Caco-2 (cell line): ENCODE data around the gene SFTA2. TPM values are rescaled to one million over a fixed set of nuclear protein-coding genes. Genes with fewer than 3 reads are reported as not detected.

Experiments used
- BruUV-seq: library from RNA; stranded (reverse); fragments of 400-500 nt; replicated peaks from 2 replicates; lab custom pipeline; 2021; lab: Mats Ljungman, UMichigan
- CTCF ChIA-PET: fragments of 300-600 bp; sonication (Branson Sonifier 250); formaldehyde crosslinking; loops from one replicate; lab custom pipeline; 2022; ENCODE audit warnings: antibody characterized with exemption; lab: Charles Lee
- POLR2A ChIA-PET: fragments of 300-600 bp; sonication (Branson Sonifier 250); formaldehyde crosslinking; loops from one replicate; lab custom pipeline; 2022; ENCODE audit warnings: antibody characterized with exemption; lab: Charles Lee
- DNase-seq, 2 experiments: peaks; one replicate each; pipeline versions ENCODE4 v3.0.0 to v3.0.0-alpha.2; 2020 to 2022
- H3K27me3 ChIP-seq: replicated peaks from 2 replicates; pipeline ENCODE4 v1.6.0; 2011; ENCODE audit warnings: low read length; ENCODE audit not compliant: control insufficient read depth, insufficient read depth
- H3K36me3 ChIP-seq: 2 replicates; pipeline ENCODE4 v1.5.1; 2011; ENCODE audit warnings: low read length; ENCODE audit not compliant: control insufficient read depth, insufficient read depth
- H3K4me1 ChIP-seq: fragments of 250-450 bp; sonication (Bioruptor Pico); 2 replicates; pipeline ENCODE4 v1.5.1; 2020; ENCODE audit warnings: mild to moderate bottlenecking
- H3K4me3 ChIP-seq: 2 replicates; pipeline ENCODE4 v1.5.1; 2011; ENCODE audit warnings: low read depth, mild to moderate bottlenecking, control low read depth, low read length
- H3K9me3 ChIP-seq: fragments of 250-450 bp; sonication (Bioruptor Pico); 2 replicates; pipeline ENCODE4 v1.5.1; 2020; ENCODE audit warnings: mild to moderate bottlenecking, moderate library complexity
- H3K27ac Mint-ChIP-seq: one replicate; pipeline ENCODE4 v1.8.0; 2022; ENCODE audit warnings: mixed read lengths; ENCODE audit not compliant: unreplicated experiment
- H3K27me3 Mint-ChIP-seq: one replicate; pipeline ENCODE4 v1.8.0; 2022; ENCODE audit warnings: mixed read lengths; ENCODE audit not compliant: insufficient read depth, unreplicated experiment
- H3K36me3 Mint-ChIP-seq: one replicate; pipeline ENCODE4 v1.8.0; 2022; ENCODE audit warnings: mild to moderate bottlenecking, mixed read lengths; ENCODE audit not compliant: insufficient read depth, unreplicated experiment
- H3K4me1 Mint-ChIP-seq: one replicate; pipeline ENCODE4 v1.8.0; 2022; ENCODE audit warnings: low read depth, mixed read lengths; ENCODE audit not compliant: unreplicated experiment
- H3K4me3 Mint-ChIP-seq: one replicate; pipeline ENCODE4 v1.8.0; 2022; ENCODE audit warnings: mild to moderate bottlenecking, moderate library complexity, mixed read lengths; ENCODE audit not compliant: unreplicated experiment
- H3K9me3 Mint-ChIP-seq: one replicate; pipeline ENCODE4 v1.8.0; 2022; ENCODE audit warnings: mixed read lengths; ENCODE audit not compliant: unreplicated experiment
- intact Hi-C: fragments of 100-400 bp; cut with micrococcal nuclease; formaldehyde crosslinking; loops from one replicate; pipeline ENCODE4 v1.10.0; 2022; ENCODE audit not compliant: unreplicated experiment
- total RNA-seq: library from RNA; stranded (reverse); gene quantifications from 2 replicates; pipeline ENCODE4 v1.2.3, GENCODE V29; 2022
- TF ChIP-seq, protein P1 (sequence below), 2 experiments: fragments of 200-600 bp in 1 of 2; IDR thresholded peaks; 1 replicate in 1 of 2; 2 replicates in 1 of 2; pipeline versions ENCODE4 v1.5.1 to v1.8.0; 2011 to 2022; ENCODE audit warnings: antibody characterized with exemption in 1 of 2, control low read depth in 1 of 2, inconsistent platforms in 1 of 2, low read depth in 1 of 2, low read length in 1 of 2, mild to moderate bottlenecking in 1 of 2, moderate library complexity in 1 of 2; ENCODE audit not compliant: insufficient read depth in 1 of 2, severe bottlenecking in 1 of 2, unreplicated experiment in 1 of 2

The SFTA2 gene
- total RNA-seq, 1 experiment from 2014 or later: 9.6 TPM

DNA sequence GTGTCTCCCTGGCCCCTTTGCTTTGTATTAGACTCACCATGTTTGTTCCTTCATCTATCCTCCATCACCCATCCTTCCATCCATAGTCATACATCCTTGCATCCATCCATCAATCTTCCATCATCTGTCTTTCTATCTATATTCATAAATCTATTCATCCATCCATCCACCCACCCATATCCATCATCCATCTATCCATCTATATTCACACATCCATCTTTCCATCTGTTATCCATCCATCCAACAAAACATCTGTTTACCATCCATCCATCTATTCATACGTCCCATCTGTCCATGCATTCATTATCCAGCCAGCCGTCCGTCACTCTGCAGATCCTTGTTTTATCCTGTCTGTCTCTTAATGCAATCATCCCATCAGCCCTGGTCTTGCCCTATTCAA lies 37.0 kb downstream of the SFTA2 start:
- intact Hi-C loops: no loop called here
- DNase-seq: no peak
- ChIA-PET CTCF (interaction anchor here (1.8 kb wide), 1 partner anchor 19 kb away, joined by 5 read pairs; the partner anchor contains the start of gene VARS2), POLR2A (no interaction called here)
- no peak overlapping the region for H3K4me3 ChIP-seq
- Mint-ChIP-seq H3K36me3 (peaks cover 37% of the 10 kb centered on the region), H3K4me3 (no peak overlapping the region), H3K4me1 (no peaks in the 10 kb centered on the region), H3K27ac (no peak overlapping the region), H3K27me3 (no peaks in the 10 kb centered on the region), H3K9me3 (no peaks in the 10 kb centered on the region)
- no TSS peak for BruUV-seq
- H3K9me3 ChIP-seq: no peaks in the 10 kb centered on the region
- TF ChIP-seq, protein P1, sequence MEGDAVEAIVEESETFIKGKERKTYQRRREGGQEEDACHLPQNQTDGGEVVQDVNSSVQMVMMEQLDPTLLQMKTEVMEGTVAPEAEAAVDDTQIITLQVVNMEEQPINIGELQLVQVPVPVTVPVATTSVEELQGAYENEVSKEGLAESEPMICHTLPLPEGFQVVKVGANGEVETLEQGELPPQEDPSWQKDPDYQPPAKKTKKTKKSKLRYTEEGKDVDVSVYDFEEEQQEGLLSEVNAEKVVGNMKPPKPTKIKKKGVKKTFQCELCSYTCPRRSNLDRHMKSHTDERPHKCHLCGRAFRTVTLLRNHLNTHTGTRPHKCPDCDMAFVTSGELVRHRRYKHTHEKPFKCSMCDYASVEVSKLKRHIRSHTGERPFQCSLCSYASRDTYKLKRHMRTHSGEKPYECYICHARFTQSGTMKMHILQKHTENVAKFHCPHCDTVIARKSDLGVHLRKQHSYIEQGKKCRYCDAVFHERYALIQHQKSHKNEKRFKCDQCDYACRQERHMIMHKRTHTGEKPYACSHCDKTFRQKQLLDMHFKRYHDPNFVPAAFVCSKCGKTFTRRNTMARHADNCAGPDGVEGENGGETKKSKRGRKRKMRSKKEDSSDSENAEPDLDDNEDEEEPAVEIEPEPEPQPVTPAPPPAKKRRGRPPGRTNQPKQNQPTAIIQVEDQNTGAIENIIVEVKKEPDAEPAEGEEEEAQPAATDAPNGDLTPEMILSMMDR (IDR thresholded peaks at IDR 0.05; ENCODE audit: insufficient read depth in 1 of 2, low read depth in 1 of 2, low read length in 1 of 2, severe bottlenecking in 1 of 2, unreplicated experiment in 1 of 2): no peak
- H3K36me3 ChIP-seq: peaks cover 8% of the 10 kb centered on the region
- no peaks in the 10 kb centered on the region for H3K4me1 ChIP-seq
- no peaks in the 10 kb centered on the region for H3K27me3 ChIP-seq

DNA sequence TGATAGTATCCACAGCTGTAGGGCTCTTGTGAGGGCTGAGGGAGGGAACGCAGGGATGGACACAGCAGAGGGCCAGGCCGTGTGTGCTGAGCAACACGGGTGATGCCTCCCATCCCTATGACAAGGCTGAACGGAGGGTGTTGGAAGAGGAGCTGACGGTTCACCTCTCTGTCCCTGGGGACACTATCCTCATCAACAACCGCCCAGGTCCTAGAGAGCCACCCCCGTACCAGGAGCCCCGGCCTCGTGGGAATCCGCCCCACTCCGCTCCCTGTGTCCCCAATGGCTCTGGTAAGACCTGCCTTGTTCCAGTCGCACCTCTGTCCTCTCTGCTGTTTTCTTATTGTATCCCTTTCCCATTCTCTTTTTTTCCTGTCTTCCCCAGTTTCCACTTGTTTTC lies 37.6 kb downstream of the SFTA2 start:
- Histone ChIP-seq H3K36me3 (peaks cover 8% of the 10 kb centered on the region), H3K4me3 (no peak overlapping the region), H3K4me1 (no peaks in the 10 kb centered on the region), H3K27me3 (no peaks in the 10 kb centered on the region), H3K9me3 (no peaks in the 10 kb centered on the region)
- no peaks in the 10 kb centered on the region for H3K27me3 Mint-ChIP-seq
- ChIA-PET POLR2A (no interaction called here), CTCF (no interaction called here)
- intact Hi-C loops: no loop called here
- DNase-seq: no peak
- TF ChIP-seq, protein P1 (IDR thresholded peaks at IDR 0.05; ENCODE audit: insufficient read depth in 1 of 2, low read depth in 1 of 2, low read length in 1 of 2, severe bottlenecking in 1 of 2, unreplicated experiment in 1 of 2): no peak
- no peak overlapping the region for H3K27ac Mint-ChIP-seq
- no peak overlapping the region for H3K4me3 Mint-ChIP-seq
- H3K36me3 Mint-ChIP-seq: peaks cover 32% of the 10 kb centered on the region
- BruUV-seq: no TSS peak
- H3K4me1 Mint-ChIP-seq: no peaks in the 10 kb centered on the region
- no peaks in the 10 kb centered on the region for H3K9me3 Mint-ChIP-seq

GRCh38 chr6:30893666-30894065 lies 38.3 kb downstream of the SFTA2 start:
- ChIA-PET CTCF (no interaction called here), POLR2A (no interaction called here)
- BruUV-seq: no TSS peak
- intact Hi-C loops: no loop called here
- no peak overlapping the region for H3K27ac Mint-ChIP-seq
- no peak overlapping the region for H3K4me3 ChIP-seq
- H3K27me3 ChIP-seq: no peaks in the 10 kb centered on the region
- H3K36me3 Mint-ChIP-seq: peaks cover 32% of the 10 kb centered on the region
- DNase-seq: no peak
- H3K9me3 ChIP-seq: no peaks in the 10 kb centered on the region
- TF ChIP-seq, protein P1 (IDR thresholded peaks at IDR 0.05; ENCODE audit: insufficient read depth in 1 of 2, low read depth in 1 of 2, low read length in 1 of 2, severe bottlenecking in 1 of 2, unreplicated experiment in 1 of 2): no peak
- H3K9me3 Mint-ChIP-seq: no peaks in the 10 kb centered on the region
- H3K36me3 ChIP-seq: peaks cover 9% of the 10 kb centered on the region
- no peak overlapping the region for H3K4me3 Mint-ChIP-seq
- H3K4me1 Mint-ChIP-seq: no peaks in the 10 kb centered on the region
- H3K4me1 ChIP-seq: no peaks in the 10 kb centered on the region
- H3K27me3 Mint-ChIP-seq: no peaks in the 10 kb centered on the region
